Activated naive CD8-positive, alpha-beta T cell treated with anti-CD3 and anti-CD28 coated beads for 36 hours (primary cell): ENCODE measurements around the gene ROR1. TPM values are rescaled to one million over a fixed set of nuclear protein-coding genes. Genes with fewer than 3 reads are reported as not detected.

ENCODE experiments used
- DNase-seq: peaks from one replicate; pipeline ENCODE4 v3.0.0; 2021
- H3K27ac Mint-ChIP-seq: one replicate; pipeline ENCODE4 v1.8.0; 2022; ENCODE audit warnings: mild to moderate bottlenecking, moderate library complexity, mixed read lengths
- H3K27me3 Mint-ChIP-seq: one replicate; pipeline ENCODE4 v1.8.0; 2022; ENCODE audit warnings: mild to moderate bottlenecking, mixed read lengths
- H3K36me3 Mint-ChIP-seq: one replicate; pipeline ENCODE4 v1.8.0; 2021; ENCODE audit warnings: mild to moderate bottlenecking, mixed read lengths
- H3K4me1 Mint-ChIP-seq: one replicate; pipeline ENCODE4 v1.8.0; 2021; ENCODE audit warnings: mixed read lengths
- H3K4me3 Mint-ChIP-seq: one replicate; pipeline ENCODE4 v1.8.0; 2022; ENCODE audit warnings: mild to moderate bottlenecking, moderate library complexity, mixed read lengths
- H3K9me3 Mint-ChIP-seq: one replicate; pipeline ENCODE4 v1.8.0; 2022; ENCODE audit warnings: mixed read lengths
- total RNA-seq, 2 experiments: library from RNA; stranded (reverse); gene quantifications; one replicate each; pipeline ENCODE4 v1.2.3, GENCODE V29; 2021

Gene ROR1
- total RNA-seq, 2 experiments from 2014 or later: not detected

DNA sequence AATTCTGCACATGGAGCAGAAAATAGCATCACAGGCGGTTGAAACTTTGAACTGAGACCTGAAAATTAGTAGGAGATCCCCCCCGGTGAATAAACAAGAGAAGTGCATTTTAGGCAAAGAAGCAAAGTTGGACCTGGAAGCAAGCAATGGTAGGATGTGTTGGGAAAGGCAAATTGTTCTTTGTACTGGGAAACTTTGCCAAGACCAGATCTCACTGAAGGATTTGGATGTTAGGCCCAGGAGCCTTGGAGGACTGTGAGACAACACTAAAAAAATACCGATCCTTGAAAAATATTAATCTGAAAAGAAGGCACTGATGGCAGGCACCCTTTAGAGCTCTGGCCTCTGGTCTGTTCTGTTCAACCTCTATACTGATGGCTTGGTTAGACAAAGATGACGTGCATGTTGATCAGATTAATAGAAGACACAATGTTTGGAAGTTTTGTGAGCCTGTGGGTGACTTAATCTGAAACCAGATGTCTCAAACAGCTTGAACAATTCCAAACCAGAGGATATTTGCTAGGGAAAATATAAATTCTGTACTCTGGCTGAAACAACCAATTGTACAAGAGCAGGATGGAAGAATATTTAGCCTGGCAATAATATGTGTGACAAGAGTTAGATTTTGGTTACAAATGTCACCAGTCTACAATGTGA lies 108.4 kb downstream of the ROR1 start:
- H3K9me3 Mint-ChIP-seq: no peaks in the 10 kb centered on the region
- H3K4me3 Mint-ChIP-seq: no peak overlapping the region
- H3K4me1 Mint-ChIP-seq: no peaks in the 10 kb centered on the region
- no peaks in the 10 kb centered on the region for H3K36me3 Mint-ChIP-seq
- H3K27ac Mint-ChIP-seq: no peak overlapping the region
- no peak for DNase-seq
- H3K27me3 Mint-ChIP-seq: no peaks in the 10 kb centered on the region

DNA sequence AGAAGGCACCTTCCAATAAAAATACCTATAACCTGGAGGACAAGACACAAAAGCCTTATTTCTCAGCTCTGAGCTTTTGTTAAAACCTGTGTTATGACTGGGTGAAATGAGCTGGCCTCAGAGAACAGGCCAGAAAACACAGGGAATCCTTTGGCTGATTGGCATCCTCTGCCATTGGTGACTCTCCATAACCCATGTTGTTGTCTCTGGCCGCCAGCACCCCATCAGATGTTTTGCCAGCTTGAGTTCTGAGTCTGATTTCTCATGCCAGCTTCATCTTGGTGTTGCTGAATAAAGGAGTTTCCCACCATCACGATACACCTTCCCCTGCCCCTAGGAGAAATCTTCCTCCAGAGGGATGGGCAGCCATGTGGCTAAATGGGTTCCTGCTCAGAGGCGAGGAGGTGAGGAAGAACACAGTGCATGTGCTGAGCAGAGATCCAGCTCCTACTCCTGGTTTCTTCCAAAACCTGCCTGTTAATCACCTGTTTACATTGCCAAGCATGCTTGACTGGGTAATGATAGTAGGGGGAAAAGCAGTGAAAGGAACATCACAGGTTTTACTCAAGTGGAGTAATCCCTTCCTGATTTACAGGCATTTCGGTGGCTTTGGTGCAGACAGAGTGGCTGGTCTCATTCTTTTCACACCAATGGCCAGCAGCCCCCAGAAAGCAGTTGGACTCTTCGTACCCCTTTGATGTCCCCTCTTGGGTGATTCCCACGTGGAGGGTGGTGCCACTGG lies 109.8 kb downstream of the ROR1 start:
- Mint-ChIP-seq H3K4me1 (no peaks in the 10 kb centered on the region), H3K36me3 (no peaks in the 10 kb centered on the region), H3K27ac (no peak overlapping the region), H3K4me3 (no peak overlapping the region), H3K9me3 (no peaks in the 10 kb centered on the region), H3K27me3 (no peaks in the 10 kb centered on the region)
- no peak for DNase-seq

DNA sequence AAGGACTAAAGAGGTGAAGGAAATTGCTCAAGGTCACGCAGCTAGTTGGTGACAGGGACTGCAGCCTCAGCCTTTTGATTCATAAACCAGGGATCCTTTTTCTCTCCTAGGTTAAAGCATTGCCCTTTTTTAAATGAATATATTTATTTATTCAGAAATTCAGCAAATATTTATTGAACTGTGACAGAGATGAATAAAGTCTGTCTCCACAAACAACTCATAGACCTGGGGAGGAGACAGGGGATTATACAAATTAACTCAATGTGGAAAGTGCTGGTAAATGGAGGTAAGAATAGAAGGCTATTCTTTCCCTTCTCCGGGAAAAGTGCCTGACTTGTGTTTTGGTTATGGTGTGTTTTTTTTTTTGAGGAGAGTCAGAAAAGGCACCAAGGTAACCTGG lies 110.7 kb downstream of the ROR1 start:
- H3K4me3 Mint-ChIP-seq: no peak overlapping the region
- no peak for DNase-seq
- H3K27ac Mint-ChIP-seq: no peak overlapping the region
- H3K27me3 Mint-ChIP-seq: no peaks in the 10 kb centered on the region
- no peaks in the 10 kb centered on the region for H3K4me1 Mint-ChIP-seq
- no peaks in the 10 kb centered on the region for H3K9me3 Mint-ChIP-seq
- no peaks in the 10 kb centered on the region for H3K36me3 Mint-ChIP-seq

DNA sequence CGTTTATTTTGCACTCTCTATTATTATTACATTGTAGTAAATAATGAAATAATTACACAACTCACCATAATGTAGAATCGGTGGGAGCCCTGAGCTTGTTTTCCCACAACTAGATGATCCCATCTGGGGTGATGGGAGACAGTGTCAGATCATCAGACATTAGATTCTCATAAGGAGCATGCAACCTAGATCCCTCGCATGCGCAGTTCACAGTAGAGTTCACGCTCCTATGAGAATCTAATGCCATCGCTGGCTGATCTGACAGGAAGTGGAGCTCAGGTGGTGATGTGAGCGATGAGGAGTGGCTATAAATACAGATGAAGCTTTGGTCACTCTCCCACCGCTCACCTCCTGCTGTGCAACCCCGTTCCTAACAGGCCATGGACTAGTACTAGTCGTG lies 112.1 kb downstream of the ROR1 start:
- DNase-seq: no peak
- H3K4me3 Mint-ChIP-seq: no peak overlapping the region
- H3K27me3 Mint-ChIP-seq: no peaks in the 10 kb centered on the region
- no peaks in the 10 kb centered on the region for H3K4me1 Mint-ChIP-seq
- no peaks in the 10 kb centered on the region for H3K36me3 Mint-ChIP-seq
- H3K27ac Mint-ChIP-seq: no peak overlapping the region
- H3K9me3 Mint-ChIP-seq: peaks cover 2% of the 10 kb centered on the region

DNA sequence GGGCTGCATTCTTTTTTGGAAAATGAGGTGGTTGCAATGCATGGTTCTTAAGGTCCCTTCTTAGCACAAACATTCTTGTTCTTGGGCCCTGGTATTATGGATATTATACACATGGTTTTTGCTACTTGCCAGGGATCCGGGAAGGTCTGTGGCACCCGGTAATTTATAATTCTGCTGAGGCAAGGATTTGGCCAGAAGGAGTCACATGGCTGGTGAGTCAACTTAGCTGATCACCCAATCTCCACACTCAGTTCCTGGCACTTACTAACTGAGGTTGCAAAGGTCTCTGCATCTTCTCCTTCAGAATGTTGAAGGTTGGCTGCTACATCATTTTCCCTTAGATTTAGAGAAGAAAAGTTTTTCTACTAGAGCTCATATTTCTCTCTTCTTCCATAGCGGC lies 112.5 kb downstream of the ROR1 start:
- no peak overlapping the region for H3K4me3 Mint-ChIP-seq
- H3K27ac Mint-ChIP-seq: no peak overlapping the region
- H3K9me3 Mint-ChIP-seq: peaks cover 2% of the 10 kb centered on the region
- no peak for DNase-seq
- no peaks in the 10 kb centered on the region for H3K4me1 Mint-ChIP-seq
- H3K36me3 Mint-ChIP-seq: no peaks in the 10 kb centered on the region
- no peaks in the 10 kb centered on the region for H3K27me3 Mint-ChIP-seq

DNA sequence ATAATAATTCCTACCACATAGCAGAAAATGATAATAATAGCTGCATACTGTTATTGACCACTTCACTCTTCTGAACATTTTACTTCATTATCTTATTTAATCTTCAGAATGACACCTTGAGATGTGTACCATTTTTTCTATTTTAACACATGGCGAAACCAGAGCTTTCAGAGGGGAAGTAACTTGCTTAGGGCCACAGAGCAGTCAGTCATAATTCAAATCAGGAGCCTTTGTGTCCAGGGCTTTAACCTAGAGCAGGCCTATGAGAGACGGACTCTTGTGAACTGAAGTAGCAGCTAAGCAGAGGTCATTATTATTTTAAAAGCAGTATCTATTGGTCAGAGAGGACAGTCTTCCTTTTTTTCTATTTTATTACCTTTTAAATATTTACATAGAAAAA lies 114.0 kb downstream of the ROR1 start:
- Mint-ChIP-seq H3K27me3 (no peaks in the 10 kb centered on the region), H3K27ac (no peak overlapping the region), H3K36me3 (no peaks in the 10 kb centered on the region), H3K4me3 (no peak overlapping the region), H3K9me3 (peaks cover 2% of the 10 kb centered on the region), H3K4me1 (no peaks in the 10 kb centered on the region)
- no peak for DNase-seq

DNA sequence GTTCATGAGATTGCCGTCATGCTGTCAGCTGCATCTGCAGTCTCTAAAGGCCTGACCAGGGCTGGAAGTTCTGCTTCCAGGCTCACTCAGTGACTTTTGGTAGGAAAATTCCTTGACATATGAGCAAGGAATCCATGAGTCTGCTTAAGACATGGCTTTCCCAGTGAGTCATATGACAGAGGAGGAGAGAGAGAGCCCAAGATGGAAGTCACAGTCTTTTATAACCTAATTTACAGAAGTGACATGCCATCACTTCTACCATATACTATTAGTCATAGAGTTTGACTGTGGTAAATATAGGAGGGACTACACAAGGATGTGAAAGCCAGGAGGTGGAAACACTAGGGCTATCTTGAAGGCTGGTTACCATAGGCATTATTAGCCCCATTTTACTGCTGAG lies 115.2 kb downstream of the ROR1 start:
- peaks cover 4% of the 10 kb centered on the region for H3K27me3 Mint-ChIP-seq
- no peaks in the 10 kb centered on the region for H3K36me3 Mint-ChIP-seq
- H3K9me3 Mint-ChIP-seq: peaks cover 2% of the 10 kb centered on the region
- no peak for DNase-seq
- no peak overlapping the region for H3K27ac Mint-ChIP-seq
- no peaks in the 10 kb centered on the region for H3K4me1 Mint-ChIP-seq
- no peak overlapping the region for H3K4me3 Mint-ChIP-seq

DNA sequence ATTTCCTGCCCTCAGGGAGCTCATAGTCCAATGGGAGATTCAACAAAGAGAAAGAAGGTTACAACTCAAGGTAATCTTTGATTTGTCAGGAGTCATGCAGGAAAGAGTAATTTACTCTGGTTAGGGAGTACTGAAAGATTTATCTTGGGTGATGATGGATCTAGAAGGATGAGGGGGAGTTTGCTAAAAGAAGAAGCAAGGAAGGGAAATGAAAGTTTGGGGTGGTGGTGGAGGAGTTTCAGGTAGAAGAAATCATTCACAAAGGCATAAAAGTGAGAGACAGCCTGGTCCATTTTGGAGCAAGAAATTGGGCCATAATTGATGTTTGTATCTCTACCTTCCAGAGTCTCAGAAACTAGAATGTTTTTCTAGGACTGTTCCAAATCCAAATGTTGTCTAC lies 116.7 kb downstream of the ROR1 start:
- no peak for DNase-seq
- no peak overlapping the region for H3K4me3 Mint-ChIP-seq
- H3K9me3 Mint-ChIP-seq: peaks cover 2% of the 10 kb centered on the region
- H3K27me3 Mint-ChIP-seq: peaks cover 6% of the 10 kb centered on the region
- H3K27ac Mint-ChIP-seq: no peak overlapping the region
- no peaks in the 10 kb centered on the region for H3K36me3 Mint-ChIP-seq
- H3K4me1 Mint-ChIP-seq: no peaks in the 10 kb centered on the region

DNA sequence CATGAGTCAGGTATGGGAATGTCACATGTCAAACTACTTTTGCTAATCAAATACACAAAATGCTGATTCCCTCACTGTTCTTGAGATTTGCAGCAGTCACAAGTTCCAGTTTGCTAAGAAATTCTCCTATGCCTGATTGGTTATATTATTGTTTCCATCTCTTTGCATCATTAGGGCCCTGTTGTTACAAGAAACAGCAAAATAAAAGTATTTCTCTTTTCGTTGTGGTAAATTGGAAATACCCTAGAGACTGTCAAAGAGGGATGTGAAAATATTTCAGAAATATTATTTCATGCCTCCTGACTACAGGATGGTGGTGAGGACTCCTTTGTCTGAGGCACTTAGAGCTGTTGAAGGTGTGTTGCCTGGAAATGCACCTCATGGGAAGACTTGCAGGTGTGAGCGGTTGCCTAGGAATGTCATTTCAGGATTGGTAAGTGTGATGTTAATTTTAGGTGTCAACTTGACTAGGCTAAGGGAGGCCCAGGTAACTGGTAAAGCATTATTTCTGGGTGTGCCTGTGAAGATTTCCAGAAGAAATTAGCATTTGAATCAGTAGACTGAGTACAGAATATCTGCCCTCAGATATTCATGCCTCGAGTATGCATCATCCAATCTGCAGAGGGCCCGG lies 117.4 kb downstream of the ROR1 start:
- H3K4me1 Mint-ChIP-seq: no peaks in the 10 kb centered on the region
- peaks cover 2% of the 10 kb centered on the region for H3K9me3 Mint-ChIP-seq
- H3K27ac Mint-ChIP-seq: no peak overlapping the region
- no peak for DNase-seq
- no peak overlapping the region for H3K4me3 Mint-ChIP-seq
- peaks cover 6% of the 10 kb centered on the region for H3K27me3 Mint-ChIP-seq
- no peaks in the 10 kb centered on the region for H3K36me3 Mint-ChIP-seq

DNA sequence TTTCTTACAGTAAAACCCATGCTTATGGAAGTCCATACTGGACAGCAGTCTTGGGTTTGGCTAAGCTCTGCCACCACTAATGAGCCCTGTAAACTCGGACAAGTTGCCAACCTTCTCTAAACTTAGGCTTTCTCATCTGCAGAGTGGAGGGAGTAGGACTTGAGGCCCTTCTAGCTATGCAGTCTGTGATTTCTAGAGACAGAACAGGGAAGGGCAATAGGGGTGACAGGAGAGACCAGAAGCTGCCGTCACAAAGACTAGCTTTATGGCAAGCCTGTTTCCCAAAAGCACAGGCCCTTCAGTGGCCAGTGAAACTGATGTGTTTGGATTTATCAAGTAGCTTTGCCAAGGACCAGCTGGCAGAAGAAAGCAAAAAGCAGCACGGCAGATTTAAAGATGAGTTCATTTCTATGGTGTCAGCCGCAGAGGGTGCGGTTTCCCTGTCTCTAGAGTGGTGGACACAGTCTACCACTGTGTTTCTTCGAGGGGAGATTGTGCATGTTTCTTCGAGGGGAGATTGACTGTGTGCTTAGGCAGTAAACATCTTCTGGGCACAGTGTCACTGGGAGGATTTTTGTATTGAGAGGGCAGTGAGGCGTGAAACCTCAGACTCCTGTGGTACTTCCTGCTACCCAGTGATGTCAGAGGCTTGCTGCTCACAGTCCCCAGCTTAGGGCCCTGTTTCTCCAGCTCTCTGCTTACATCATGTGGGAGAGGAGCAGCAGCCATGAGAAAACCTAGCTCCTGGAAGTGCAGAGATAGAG lies 119.0 kb downstream of the ROR1 start:
- DNase-seq: no peak
- H3K9me3 Mint-ChIP-seq: peaks cover 2% of the 10 kb centered on the region
- no peaks in the 10 kb centered on the region for H3K4me1 Mint-ChIP-seq
- peaks cover 10% of the 10 kb centered on the region for H3K27me3 Mint-ChIP-seq
- no peak overlapping the region for H3K4me3 Mint-ChIP-seq
- H3K27ac Mint-ChIP-seq: no peak overlapping the region
- H3K36me3 Mint-ChIP-seq: no peaks in the 10 kb centered on the region

DNA sequence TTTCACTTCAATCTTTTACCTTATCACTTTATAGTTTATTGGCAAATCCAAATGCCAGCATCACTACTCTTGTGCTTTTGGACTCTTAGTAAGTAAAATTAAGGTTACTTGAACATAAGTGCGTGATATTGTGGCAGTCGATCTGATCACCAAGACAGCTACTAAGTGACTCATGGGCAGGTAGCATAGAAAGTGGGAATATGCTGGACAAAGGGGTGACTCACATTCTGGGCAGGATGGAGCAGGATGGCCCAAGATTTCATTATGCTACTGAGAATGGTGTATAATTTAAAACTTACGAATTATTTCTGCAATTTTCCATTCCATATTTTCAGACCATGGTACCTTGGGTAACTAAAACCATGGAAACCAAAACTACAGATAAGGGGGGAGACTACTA lies 120.2 kb downstream of the ROR1 start:
- no peak for DNase-seq
- peaks cover 2% of the 10 kb centered on the region for H3K9me3 Mint-ChIP-seq
- H3K4me1 Mint-ChIP-seq: no peaks in the 10 kb centered on the region

DNA sequence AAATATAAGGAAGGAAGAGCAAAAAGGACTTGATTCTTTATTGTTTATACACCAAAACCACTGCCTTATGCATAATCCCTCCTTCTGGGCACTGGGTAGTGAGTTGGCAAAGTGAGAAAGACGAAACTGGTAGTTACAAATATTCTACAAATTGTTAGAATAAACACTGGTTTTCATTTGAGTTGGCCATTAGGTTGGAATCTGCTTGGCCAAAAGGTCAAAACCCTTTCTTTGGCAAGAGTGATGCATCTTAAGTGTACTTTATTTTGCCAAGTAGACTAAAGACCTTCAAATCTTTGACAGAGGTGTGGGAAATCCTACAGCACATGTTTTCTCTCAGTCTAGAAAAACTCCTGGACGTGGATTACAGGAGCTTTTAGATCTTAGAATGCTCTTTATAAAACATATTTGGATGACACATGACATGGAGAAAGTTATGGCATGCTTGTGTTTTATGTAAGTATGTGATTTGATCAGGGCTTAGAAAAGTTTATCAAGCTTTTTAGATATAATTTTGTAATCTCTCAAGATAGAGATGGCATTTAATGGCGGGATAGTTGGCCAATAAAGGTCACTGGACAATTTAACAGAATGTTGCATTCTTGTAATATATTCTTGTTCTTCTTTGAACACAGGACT lies 120.9 kb downstream of the ROR1 start:
- peaks cover 10% of the 10 kb centered on the region for H3K27me3 Mint-ChIP-seq

More for the DNA sequence above, 120.2 kb downstream of the ROR1 start:
- Mint-ChIP-seq H3K36me3 (no peaks in the 10 kb centered on the region), H3K27me3 (peaks cover 10% of the 10 kb centered on the region), H3K27ac (no peak overlapping the region), H3K4me3 (no peak overlapping the region)

DNA sequence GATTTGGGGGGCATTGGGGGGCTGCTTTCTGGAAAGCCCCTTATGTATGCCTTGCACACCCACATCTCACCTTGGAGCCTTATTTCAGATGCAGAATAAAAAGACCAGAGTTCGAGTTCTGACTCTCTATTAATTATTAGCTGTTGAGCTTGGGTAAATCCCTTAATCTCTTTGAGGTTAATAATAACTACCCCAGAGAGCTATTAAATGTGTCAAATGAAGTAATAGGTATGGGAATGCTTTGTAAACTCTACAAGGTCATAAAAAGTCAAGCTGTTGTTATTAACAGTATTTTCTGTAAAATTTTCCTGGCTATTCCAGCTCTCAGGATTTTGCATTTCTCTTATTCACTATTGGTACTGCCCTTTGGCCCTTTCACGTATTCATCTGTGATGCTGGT lies 122.9 kb downstream of the ROR1 start:
- Mint-ChIP-seq H3K4me1 (no peaks in the 10 kb centered on the region), H3K27ac (no peak overlapping the region), H3K36me3 (no peaks in the 10 kb centered on the region), H3K27me3 (peaks cover 10% of the 10 kb centered on the region), H3K9me3 (no peaks in the 10 kb centered on the region), H3K4me3 (no peak overlapping the region)
- no peak for DNase-seq

More for the DNA sequence above, 120.9 kb downstream of the ROR1 start:
- no peak for DNase-seq
- Mint-ChIP-seq H3K27ac (no peak overlapping the region), H3K36me3 (no peaks in the 10 kb centered on the region), H3K9me3 (peaks cover 2% of the 10 kb centered on the region), H3K4me3 (no peak overlapping the region), H3K4me1 (no peaks in the 10 kb centered on the region)

DNA sequence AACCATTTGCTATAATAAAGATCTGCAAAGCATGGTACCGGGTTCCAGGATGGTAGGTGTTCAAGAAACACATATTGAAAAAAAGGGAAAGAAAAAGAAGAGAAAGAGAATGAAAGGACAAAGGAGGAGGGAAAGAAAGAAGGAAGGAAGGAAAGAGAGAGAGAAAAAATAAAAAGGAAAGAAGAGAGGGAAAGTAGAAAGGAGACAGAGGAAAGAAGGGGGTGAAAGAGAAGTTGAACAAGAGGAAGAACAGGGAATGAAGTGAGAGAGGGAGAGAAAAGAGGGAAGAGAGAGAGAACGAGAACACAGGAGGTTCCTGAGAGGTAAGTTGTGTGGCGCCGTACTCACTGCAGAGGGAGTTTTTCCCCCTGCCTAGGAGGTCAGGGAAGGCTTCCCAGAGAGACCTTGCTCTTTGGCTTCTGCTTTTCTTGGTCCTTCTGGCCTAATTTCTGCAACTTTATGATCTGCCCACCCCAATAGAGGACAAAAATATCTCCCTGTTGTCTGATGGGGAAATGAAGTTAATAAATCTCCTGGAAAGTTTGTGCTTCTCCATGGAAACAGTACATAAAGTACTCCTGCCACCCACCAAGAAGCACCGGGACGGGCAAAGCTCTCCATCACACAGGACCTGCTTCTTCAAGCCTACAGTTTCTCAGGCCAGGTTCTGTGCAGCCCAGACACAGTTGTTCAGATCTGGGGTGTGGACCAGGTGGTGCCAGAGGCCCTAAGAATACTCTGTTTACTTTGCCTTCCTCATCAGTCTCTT lies 124.8 kb downstream of the ROR1 start:
- Mint-ChIP-seq H3K4me1 (no peaks in the 10 kb centered on the region), H3K9me3 (no peaks in the 10 kb centered on the region), H3K27ac (no peak overlapping the region), H3K27me3 (peaks cover 10% of the 10 kb centered on the region), H3K4me3 (no peak overlapping the region), H3K36me3 (no peaks in the 10 kb centered on the region)
- DNase-seq: no peak
